Measurements from ENCODE around the gene HINT2.

DNA sequence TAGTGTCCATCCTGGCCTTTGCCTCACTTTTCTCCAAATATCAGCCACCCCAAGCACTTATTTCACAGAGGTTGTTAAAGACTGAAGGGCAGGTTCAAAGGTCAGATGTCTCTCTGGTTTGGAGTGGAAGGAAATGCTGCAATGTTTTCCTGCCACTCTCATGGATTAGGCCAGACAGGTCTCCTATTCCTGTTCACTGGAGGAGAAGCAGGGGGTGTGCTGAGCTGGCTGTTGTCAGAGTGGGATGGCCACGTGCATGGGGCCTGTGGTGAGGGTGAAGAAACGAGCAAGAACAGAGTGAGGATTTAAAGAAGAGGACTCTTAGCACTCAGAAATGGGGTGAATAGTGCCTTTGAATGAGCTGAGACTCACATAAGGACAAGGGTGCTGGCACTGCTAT lies 20.9 kb upstream of the HINT2 start:
- TF ChIP-seq CTBP1 (IDR thresholded peaks at IDR 0.05; ENCODE audit: borderline replicate concordance) (no peak), SP1 (IDR thresholded peaks at IDR 0.05) (no peak), TARDBP (IDR thresholded peaks at IDR 0.05) (no peak), SUZ12 (IDR thresholded peaks at IDR 0.05) (no peak), HDGF (IDR thresholded peaks at IDR 0.05; ENCODE audit: borderline replicate concordance) (no peak)
